GM12878 (cell line): ENCODE data around the gene ZBTB7B.

ENCODE experiments used
- BACH1 ChIP-seq: fragments of 450-650 bp; IDR thresholded peaks from 2 replicates; pipeline ENCODE4 v1.6.1; 2017; ENCODE audit warnings: mild to moderate bottlenecking, borderline replicate concordance
- CBFB ChIP-seq: IDR thresholded peaks from 2 replicates; pipeline ENCODE4 v1.6.1; 2016; ENCODE audit warnings: antibody characterized with exemption, low read depth
- MEF2A ChIP-seq: IDR thresholded peaks from 2 replicates; pipeline ENCODE4 v1.6.1; 2011; ENCODE audit warnings: low read depth, mild to moderate bottlenecking, low read length, moderate library complexity; ENCODE audit not compliant: insufficient read depth
- SIN3A ChIP-seq: IDR thresholded peaks from 2 replicates; pipeline ENCODE4 v1.6.1; 2012; ENCODE audit warnings: low read depth, low read length, improper control_type of control experiment
- TAF1 ChIP-seq: IDR thresholded peaks from 2 replicates; pipeline ENCODE4 v1.6.1; 2011; ENCODE audit warnings: mild to moderate bottlenecking, low read depth, low read length, borderline replicate concordance
- ZNF207 ChIP-seq: fragments of 450-650 bp; IDR thresholded peaks from 2 replicates; pipeline ENCODE4 v1.6.1; 2014; ENCODE audit warnings: antibody characterized with exemption, mild to moderate bottlenecking, borderline replicate concordance
- ZSCAN29 ChIP-seq: fragments of 450-650 bp; IDR thresholded peaks from 2 replicates; pipeline ENCODE4 v1.6.1; 2017; ENCODE audit warnings: mild to moderate bottlenecking, moderate library complexity
- TF ChIP-seq, protein P1 (sequence below): IDR thresholded peaks from 2 replicates; pipeline ENCODE4 v1.6.1; 2012; ENCODE audit warnings: mild to moderate bottlenecking, low read depth, low read length
- TF ChIP-seq, protein P2 (sequence below), 3 experiments: IDR thresholded peaks in 2 of 3; conservative IDR thresholded peaks in 1 of 3; 2 replicates each; pipeline ENCODE4 v1.5.1; 2011; ENCODE audit warnings: low read depth in 3 of 3, low read length in 3 of 3, mild to moderate bottlenecking in 3 of 3, control low read depth in 2 of 3, moderate library complexity in 2 of 3, inconsistent platforms in 1 of 3, mixed read lengths in 1 of 3; ENCODE audit not compliant: control insufficient read depth in 2 of 3, insufficient read depth in 1 of 3; ENCODE audit errors: extremely low read depth in 1 of 3
- TF ChIP-seq, protein P3 (sequence below): IDR thresholded peaks from 2 replicates; pipeline ENCODE4 v1.6.1; 2012; ENCODE audit warnings: low read depth, low read length, improper control_type of control experiment

DNA sequence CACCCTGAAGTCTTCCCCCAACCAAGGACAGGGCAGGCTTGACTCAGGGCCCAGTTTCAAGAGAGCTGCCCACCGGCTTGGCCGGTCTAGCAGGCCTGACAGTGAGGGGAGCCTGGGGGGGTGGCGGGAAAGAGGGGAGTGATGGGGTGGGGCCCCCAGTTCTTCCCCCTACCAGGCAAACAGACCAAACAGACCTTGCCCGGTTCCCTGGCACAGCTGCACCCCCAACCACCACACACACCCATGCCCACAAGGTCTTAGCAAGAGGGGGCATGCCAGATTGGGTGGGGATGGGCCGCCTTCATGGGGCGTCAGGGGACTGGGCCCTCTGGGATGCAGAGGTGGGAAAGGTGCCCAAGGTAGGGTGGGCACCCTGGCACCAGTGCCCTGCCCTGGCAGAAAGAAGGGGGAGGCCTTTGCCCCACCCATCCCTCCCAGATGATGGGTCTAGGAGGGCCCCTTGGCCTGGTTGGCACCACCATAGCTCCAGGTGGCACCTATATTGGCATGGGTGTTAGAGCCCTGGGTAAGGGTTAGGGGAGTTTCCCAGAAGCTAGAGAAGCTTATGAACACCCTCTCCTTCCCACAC lies 8.9 kb downstream of the ZBTB7B start:
- TF ChIP-seq, protein P1, sequence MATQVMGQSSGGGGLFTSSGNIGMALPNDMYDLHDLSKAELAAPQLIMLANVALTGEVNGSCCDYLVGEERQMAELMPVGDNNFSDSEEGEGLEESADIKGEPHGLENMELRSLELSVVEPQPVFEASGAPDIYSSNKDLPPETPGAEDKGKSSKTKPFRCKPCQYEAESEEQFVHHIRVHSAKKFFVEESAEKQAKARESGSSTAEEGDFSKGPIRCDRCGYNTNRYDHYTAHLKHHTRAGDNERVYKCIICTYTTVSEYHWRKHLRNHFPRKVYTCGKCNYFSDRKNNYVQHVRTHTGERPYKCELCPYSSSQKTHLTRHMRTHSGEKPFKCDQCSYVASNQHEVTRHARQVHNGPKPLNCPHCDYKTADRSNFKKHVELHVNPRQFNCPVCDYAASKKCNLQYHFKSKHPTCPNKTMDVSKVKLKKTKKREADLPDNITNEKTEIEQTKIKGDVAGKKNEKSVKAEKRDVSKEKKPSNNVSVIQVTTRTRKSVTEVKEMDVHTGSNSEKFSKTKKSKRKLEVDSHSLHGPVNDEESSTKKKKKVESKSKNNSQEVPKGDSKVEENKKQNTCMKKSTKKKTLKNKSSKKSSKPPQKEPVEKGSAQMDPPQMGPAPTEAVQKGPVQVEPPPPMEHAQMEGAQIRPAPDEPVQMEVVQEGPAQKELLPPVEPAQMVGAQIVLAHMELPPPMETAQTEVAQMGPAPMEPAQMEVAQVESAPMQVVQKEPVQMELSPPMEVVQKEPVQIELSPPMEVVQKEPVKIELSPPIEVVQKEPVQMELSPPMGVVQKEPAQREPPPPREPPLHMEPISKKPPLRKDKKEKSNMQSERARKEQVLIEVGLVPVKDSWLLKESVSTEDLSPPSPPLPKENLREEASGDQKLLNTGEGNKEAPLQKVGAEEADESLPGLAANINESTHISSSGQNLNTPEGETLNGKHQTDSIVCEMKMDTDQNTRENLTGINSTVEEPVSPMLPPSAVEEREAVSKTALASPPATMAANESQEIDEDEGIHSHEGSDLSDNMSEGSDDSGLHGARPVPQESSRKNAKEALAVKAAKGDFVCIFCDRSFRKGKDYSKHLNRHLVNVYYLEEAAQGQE: no peak
- no peak for TF ChIP-seq SIN3A
- TF ChIP-seq, protein P2, sequence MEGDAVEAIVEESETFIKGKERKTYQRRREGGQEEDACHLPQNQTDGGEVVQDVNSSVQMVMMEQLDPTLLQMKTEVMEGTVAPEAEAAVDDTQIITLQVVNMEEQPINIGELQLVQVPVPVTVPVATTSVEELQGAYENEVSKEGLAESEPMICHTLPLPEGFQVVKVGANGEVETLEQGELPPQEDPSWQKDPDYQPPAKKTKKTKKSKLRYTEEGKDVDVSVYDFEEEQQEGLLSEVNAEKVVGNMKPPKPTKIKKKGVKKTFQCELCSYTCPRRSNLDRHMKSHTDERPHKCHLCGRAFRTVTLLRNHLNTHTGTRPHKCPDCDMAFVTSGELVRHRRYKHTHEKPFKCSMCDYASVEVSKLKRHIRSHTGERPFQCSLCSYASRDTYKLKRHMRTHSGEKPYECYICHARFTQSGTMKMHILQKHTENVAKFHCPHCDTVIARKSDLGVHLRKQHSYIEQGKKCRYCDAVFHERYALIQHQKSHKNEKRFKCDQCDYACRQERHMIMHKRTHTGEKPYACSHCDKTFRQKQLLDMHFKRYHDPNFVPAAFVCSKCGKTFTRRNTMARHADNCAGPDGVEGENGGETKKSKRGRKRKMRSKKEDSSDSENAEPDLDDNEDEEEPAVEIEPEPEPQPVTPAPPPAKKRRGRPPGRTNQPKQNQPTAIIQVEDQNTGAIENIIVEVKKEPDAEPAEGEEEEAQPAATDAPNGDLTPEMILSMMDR (IDR thresholded peaks at IDR 0.05 in 2 of 3, conservative IDR thresholded peaks at IDR 0.05 in 1 of 3; ENCODE audit: control insufficient read depth in 2 of 3, extremely low read depth in 1 of 3, insufficient read depth in 1 of 3, low read depth in 3 of 3, low read length in 3 of 3): no peak
- no peak for TF ChIP-seq CBFB
- TF ChIP-seq BACH1: no peak
- TF ChIP-seq, protein P3, sequence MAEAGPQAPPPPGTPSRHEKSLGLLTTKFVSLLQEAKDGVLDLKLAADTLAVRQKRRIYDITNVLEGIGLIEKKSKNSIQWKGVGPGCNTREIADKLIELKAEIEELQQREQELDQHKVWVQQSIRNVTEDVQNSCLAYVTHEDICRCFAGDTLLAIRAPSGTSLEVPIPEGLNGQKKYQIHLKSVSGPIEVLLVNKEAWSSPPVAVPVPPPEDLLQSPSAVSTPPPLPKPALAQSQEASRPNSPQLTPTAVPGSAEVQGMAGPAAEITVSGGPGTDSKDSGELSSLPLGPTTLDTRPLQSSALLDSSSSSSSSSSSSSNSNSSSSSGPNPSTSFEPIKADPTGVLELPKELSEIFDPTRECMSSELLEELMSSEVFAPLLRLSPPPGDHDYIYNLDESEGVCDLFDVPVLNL: no peak
- TF ChIP-seq ZSCAN29: no peak
- no peak for TF ChIP-seq TAF1
- no peak for TF ChIP-seq MEF2A
- TF ChIP-seq ZNF207: no peak
